HG02798 (cell line): ENCODE measurements around the gene MAP2K6.

Source experiments
- ATAC-seq: cut with Tn5 transposase; IDR thresholded peaks from one replicate; pipeline ENCODE4 v1.9.1; 2021; ENCODE audit warnings: mild to moderate bottlenecking; ENCODE audit not compliant: unreplicated experiment, poor library complexity

The MAP2K6 gene

DNA sequence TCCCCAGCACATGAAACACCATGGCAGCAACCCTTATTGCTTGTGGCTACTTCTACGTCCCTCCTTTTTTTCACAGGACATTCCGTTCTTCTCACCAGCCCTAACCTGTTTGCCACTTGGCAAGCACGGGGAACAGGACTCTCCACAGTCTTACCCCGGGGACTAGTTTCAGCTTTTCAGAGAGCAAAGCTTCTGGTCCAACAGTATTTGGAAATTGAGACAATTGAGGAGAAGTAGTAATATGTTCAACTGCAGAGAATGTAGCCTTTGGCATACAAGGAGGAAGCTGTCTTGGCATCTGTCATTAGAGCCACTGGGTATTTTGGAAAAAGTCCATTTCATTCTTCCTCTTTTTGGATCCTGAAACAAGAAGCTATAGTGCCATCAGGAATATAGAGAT lies 65.7 kb downstream of the MAP2K6 start:
- no peak for ATAC-seq

DNA sequence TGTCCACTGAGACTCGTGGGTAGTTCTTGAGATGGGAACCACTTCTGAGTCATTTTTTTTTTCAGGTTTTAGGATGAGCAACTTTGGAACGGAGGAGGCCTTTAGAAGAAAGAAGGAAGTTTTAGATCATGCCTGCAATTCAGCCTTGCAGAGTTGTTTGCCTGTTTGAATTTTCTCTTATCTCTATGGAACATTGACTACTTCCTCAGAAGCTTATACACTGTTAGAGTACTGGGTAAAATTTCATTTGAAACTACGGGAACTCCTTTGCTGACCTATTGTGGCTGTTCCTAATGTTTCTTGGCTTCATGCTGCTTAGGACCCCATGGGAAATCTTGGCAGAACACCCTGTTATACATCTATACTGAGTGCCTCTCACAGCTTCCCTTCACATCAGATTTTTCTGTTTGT lies 70.8 kb downstream of the MAP2K6 start:
- no peak for ATAC-seq

DNA sequence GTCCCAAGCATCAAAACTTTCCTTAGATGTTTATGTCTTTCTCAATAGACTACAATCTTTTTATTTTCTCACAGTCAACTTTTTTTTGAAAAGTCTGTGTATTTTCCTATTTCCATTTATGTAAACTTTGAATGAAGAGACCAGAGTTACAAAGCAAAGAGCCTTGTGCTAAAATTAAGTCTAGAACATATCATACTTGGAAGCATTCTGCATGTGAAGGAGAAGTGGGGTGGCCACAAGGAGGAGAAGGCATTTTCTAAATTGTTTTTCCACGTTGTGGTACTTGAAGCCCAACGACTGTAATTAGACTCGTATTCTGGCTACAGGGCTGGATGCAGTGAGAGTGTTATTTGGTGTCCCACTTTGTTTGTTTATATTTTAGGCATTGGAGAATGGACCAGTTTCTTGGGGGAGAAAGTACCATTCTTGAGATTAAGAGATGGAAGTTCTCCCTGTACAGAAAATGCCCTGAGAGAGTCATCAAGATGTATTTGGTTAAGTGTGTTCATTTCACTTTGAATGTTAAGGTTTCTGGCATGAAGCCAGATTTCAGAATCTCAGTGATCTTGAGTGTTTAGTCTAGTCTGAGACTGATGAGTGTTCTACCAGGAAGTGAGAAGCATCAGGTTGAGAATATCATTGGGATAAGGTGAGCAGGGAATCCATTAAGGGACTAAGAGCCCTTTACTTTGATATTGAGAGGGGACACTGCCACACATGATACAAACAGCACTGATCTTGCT lies 71.6 kb downstream of the MAP2K6 start:
- no peak for ATAC-seq

DNA sequence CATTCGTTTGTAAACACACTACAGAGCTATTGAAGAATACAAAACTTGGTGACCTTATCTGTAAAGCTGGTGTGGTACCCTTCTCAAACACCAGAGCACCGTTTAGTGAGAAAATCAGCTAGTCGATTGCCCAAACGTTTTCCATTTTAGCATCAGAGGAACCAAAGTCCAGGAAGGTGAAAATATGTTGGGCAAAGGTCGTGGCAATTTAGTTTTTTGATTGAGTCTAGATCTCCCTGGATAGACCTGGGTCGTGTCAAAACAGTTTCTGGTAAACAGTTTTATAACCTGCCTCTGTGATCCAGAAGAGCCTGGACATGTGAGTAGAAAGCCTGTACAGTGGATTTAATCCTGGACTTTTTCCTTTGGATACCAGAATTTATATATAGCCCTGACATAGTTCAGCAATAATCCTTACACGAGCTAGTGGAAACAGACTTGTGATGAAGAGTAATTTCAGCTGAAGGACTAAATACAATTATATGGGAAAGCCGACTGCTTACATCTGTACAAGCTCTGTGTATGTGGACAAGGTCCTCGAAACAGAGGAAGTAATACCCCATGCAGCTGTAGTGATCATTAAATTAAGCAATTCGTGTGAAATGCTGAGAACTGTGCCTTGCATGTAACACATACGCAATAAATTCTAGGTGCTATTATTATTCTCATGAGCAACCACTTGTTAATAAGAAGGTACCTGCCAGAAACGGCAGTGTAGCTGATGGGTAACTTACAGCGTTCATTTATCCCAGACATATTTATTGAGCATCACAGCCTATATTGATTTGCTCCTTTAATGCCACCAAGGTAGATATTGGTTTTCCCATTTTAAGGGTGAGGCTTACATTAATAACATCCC lies 72.5 kb downstream of the MAP2K6 start:
- ATAC-seq: no peak

DNA sequence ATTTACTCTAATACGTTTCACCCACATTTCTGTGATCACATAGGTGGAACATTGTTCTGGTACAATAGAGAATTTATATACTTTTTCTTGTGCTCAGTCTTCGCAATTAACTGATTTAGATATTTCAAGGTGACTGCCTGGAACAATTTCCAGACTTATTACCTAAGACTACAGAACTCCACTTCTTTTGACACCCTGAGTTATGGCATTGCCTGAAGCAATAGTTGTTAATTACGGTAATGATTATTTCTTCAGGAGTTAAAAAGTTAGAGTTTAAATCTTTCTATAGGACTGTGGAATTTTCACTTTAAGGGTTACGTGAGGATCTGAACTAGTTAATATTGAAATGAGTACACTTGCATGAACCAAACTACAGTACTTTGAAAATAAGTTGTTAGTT lies 74.8 kb downstream of the MAP2K6 start:
- no peak for ATAC-seq

DNA sequence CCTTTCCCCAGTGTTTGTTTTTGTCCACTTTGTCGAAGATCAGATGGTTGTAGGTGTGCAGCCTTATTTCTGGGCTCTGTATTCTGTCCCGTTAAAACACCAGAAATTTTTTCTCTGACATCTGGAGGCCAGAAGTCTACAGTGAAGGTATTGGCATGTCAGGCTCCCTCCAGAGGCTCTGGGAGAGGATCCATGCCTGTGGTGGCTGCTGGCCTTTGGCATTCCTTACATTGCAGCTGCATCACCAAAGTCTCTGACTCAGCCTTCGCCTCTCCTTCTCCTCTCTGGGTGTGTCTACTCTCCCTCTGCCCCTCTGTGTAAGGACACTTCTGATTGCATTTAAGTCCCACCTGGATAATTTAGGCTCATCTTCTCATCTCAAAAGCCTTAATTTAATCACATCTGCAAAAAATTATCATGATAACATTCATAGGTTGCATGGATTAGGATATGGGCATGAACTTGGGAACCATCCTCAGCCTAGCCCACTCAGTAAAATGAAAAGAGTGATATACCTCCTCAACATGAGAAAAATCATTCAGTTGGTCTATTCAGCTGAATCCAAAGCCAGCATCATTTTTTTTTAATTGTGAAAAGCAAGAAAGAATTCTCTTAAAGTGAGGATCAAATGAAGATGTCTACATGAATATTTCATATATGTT lies 78.0 kb downstream of the MAP2K6 start:
- no peak for ATAC-seq

DNA sequence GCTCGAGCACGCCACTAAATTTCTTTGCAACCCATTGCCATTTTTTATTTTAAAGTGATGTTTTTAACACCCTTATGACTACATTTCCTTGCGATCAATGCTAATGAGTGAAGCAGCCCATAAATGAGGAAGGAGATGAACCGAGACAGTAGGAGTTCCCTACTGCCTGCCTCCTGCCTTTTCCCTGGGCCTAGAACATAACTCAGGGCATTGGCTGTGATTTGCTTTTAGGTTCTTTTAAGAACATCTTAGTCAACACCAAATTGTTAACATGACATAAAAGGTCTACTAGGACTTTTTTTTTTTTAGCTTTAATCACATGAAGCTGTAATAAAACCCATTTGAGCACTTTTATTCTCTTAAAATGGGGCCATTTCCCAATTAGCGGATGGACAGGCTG lies 81.3 kb downstream of the MAP2K6 start:
- ATAC-seq: no peak

DNA sequence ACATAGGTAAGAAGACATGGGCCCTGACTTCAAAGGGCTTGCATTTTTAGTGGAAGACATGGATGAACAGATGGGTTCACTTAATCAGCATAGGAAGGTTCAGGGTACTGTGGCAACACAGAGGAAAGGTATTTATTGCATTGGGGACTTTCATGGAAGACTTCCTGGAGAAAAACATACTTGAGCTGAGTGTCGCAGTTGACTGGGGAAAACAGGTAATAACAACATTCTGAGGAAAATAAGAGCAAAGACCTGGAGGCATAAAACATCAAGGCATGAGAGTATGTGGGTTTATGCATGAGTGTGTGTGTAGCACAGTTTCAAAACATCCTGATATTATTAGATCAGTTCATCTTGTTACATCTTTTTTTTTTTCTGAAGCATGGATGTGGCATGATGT lies 82.7 kb downstream of the MAP2K6 start:
- ATAC-seq: no peak

DNA sequence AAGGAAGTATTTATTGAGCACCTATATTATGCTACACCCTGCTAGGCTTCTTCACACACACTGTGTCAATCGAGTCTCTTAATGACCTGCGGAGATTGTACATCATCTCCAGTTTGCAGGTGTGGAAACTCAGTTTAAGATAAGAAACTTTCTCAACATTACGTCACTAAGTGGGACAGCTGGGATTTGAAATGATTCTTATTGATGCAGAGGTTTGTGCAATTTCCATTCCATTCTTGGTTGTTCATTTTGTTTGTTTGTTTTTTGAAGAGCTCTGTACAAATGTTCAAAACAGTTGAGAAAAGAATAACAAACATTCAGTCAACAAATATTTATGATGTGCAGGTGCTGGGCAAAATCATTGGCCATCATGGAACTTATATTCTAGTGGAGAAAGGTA lies 84.8 kb downstream of the MAP2K6 start:
- no peak for ATAC-seq

DNA sequence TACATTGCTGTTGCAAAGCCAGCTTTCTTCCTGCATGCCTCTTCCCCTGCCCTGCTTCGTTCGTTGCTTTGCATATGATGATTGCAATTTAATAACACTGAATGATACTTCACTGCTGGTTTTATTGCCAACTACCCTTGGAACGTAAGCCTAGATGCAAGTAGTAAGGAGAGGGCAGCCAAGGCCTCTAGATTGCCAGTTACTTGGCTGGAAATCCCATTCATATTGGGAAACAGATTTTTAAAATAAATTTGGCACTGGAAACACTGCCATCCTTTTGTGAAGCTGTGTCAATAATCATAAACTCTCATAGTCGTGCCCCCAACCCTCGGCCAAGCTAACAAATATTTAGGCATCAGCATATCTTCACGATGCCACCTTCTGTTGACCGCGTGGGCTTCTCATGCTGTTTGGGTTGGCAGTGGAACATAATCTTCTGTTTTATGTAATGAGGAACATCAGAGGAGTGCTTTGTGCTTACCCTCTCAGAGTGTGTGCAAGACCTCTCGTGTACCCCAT lies 86.5 kb downstream of the MAP2K6 start:
- no peak for ATAC-seq

DNA sequence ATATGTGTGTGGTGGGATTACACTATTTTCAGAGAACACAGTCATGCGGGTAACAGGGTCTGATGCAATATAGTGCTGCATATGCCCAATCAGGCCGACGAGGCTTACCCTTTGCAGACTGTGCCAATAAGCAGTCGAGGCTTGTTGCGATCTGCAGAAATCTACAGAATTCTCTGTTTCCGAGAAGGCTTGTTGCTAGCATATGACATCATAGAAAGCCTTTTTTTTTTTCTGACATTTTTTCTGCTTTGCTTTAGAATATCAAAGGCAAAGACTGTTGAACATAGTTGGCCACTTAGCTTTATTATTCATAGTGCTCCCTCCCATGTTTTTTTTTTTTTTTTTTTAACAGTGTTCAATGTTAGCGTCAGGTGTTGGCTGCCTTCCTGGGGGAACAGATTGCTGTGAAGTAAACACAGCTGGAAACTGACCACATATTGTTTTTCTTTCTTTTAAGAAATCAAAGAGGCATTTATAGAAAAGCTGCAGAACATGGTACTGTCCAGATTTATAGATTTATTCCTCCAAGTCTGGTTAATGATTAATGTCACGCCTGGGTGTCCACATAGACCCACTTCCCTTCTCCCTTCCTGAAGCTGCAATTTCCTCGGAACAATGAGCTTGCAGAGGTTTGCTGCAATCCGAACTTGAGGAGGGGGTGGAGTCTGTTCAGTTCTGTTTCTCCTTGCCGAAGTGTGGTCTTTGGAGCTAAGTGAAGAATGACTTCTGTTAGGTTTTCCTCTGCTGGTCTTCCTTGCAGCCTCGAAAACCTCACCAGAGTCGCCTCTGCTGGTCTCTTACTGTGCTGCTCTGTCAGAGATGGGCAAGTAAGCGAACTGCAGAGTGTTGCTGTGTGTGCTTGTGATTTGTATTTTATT lies 87.3 kb downstream of the MAP2K6 start:
- peak; percentile 39 for ATAC-seq

DNA sequence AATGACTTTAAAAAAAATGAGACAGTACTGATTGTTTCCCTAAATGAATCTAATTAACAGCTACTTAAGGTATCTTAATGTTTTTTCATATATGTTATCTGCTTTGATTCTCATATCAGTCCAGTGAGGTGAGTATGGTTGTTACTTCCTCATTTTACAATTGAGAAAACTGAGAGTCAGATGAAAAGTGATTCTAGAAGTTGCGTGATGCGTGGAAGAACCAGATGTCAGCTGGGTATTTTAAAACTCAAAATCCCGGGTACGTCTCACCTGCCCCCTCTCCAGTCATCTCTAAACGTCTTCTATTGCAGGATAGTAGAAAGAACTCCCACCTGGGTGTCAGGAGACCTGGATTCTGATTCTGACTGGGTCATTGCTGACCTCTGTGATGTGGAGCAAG lies 89.2 kb downstream of the MAP2K6 start:
- peak; percentile 86 for ATAC-seq

DNA sequence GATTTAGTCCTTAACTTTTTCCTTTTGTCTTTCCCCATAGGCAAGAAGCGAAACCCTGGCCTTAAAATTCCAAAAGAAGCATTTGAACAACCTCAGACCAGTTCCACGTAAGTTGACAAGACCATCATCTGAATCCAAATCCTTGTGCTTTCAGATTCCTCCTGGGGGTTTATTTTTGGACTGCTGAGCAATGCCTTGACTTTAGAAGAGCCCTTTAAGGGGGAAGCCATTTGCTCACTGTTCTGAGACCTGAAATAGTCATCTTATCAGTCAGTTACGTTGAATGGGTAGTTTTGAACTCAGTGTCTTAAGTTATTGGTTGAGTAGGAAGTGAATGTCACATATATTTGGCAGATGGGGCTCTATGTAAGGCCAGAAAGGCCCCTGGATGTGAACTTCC lies 91.2 kb downstream of the MAP2K6 start:
- ATAC-seq: no peak

DNA sequence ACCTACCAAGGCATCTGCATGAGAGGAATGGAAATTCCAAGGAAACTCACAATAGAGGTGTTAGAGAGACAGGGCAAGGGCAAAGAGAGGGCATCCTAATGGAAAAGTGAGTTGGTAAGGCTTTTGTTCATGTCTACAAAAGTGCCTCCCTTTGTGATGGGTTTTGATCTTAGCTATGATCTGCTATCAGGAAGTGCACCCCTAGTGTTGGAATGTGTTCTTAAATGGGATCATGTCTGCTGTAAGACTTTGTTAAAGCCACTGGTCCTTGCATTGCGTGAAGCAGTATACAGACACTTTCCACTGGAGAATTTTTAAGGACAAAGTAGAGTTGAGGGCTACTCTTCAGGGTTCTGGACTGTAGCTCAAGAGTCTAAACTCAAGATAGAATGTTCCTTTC lies 92.0 kb downstream of the MAP2K6 start:
- no peak for ATAC-seq

DNA sequence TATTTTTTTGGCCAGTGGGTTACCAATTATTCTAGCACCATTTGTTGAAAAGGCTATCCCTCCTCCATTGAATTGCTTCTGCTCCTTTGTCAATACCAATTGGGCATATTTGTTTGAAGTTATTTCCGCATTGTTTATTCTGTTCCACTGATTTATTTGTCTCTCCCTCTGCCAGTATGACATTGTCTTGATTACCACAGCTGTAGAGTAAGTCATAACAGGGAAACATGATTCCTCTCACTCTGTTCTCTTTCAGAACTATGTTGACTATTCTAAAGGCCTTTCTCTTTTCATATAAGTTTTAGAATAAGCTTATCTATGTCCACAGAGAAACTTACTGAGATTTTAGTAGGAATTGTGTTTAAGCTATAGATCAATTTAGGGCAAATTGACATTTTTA lies 94.3 kb downstream of the MAP2K6 start:
- no peak for ATAC-seq

DNA sequence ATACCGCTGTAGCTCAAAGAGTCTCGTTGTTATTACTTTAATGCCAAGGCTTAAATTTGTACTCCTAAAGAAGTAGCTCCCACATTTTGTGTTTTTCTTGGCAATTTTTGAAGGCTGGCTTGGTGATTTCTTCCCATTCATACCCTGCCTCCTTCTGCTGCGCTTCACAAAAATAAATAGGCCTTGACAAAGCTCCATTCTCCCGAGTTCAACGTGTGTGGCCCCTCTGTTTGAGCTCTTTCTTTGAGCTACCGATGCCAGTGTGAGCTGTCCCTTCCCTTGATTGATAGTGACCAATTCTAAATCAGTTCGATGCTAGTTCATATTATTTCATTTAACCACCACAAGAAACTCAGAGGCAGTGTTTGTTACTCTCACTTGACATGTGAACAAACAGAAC lies 96.8 kb downstream of the MAP2K6 start:
- no peak for ATAC-seq

DNA sequence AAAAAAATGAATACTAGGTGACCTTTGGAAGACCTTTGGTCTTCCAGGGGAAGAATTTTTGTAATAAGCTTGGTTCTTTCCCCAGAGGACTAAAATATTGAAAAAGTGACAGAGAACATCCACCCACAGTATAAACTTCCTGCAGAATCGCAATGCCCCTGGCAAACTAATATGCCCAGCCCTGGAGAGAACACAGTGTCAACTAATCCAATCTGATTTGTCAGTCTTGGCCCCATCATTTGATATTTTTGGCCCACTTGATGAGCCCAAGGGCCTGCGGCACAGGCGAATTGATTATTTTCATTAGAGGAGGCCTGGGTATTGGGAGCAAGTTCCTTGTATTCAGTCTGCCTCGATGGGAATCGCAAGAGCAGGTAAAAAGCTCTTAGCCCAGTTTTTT lies 98.4 kb downstream of the MAP2K6 start:
- no peak for ATAC-seq

DNA sequence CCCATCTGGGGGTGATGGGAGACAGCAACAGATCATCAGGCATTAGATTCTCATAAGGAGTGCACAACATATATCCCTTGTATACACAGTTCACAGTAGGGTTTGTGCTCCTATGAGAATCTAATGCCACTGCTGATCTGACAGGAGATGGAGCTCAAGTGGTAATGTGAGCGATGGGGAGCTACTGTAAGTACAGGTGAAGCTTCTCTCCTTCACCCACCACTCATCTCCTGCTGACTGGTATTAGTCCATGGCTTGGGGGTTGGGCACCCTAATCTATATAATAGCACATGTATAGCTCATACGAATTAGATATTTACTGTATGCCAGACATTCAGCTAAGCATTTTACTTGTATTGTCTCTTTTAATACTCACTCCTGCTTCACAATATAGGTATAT lies 101.7 kb downstream of the MAP2K6 start:
- no peak for ATAC-seq

DNA sequence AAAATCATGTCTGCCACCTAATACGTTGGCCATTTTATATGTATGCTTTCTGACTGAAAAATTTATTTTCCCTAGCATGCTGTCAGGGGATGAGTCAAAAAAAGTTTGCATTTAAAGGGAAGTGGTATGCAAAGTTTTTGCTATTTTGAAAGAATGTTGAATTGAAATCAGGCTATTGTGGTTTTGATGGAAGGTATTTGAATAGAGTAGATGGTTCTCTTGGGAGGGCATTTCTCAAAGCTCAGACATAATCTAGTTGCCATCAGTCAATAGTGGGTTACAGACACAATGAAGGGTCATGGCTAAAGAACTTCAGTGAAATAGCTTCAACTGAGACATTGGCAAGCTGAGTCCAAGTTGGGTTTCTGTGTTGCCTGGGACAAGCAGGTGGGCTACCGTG lies 102.4 kb downstream of the MAP2K6 start:
- peak; percentile 94 for ATAC-seq

DNA sequence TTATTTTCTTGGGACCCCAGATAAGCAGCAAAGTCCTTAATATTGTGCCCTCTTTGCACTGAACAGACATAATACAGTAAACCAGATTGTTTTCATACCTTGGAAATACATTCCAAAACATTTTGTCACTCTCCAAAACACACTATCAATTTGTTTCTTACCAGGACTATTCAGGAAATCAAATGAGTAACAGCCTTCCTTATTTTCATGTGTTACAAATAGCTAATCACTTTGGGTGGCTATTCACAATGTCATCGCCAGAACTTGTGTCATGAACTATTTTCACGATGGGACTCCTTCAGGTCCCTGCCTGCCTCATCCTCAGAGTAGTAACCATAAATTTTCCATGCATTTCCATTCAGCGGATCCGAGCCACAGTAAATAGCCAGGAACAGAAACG lies 104.5 kb downstream of the MAP2K6 start:
- ATAC-seq: no peak
